BLaER1 (cell line): ENCODE results near the gene COLQ.
"Not testable (repeated sequence)": the region's sequence is repeated elsewhere in the genome, so short reads cannot be mapped to it uniquely, and the experiment has no call there.

Experiments used
- H3K27ac ChIP-seq: shearing (Covaris generic); formaldehyde crosslinking; 2 replicates; pipeline ENCODE4 v1.8.1; 2022
- H3K27me3 ChIP-seq: shearing (Covaris generic); formaldehyde crosslinking; 2 replicates; pipeline ENCODE4 v1.8.1; 2022
- H3K36me3 ChIP-seq: shearing (Covaris generic); formaldehyde crosslinking; 2 replicates; pipeline ENCODE4 v1.8.1; 2022
- H3K4me1 ChIP-seq: shearing (Covaris generic); formaldehyde crosslinking; 2 replicates; pipeline ENCODE4 v1.8.1; 2022
- H3K4me2 ChIP-seq: shearing (Covaris generic); formaldehyde crosslinking; 2 replicates; pipeline ENCODE4 v1.8.1; 2022
- H3K4me3 ChIP-seq: shearing (Covaris generic); formaldehyde crosslinking; 2 replicates; pipeline ENCODE4 v1.8.1; 2022
- H3K9ac ChIP-seq: shearing (Covaris generic); formaldehyde crosslinking; 2 replicates; pipeline ENCODE4 v1.8.1; 2022
- H3K9me3 ChIP-seq: shearing (Covaris generic); formaldehyde crosslinking; 2 replicates; pipeline ENCODE4 v1.8.1; 2022
- H4K20me1 ChIP-seq: shearing (Covaris generic); formaldehyde crosslinking; 2 replicates; pipeline ENCODE4 v1.8.1; 2022
- Cebpa-rat ChIP-seq: shearing (Covaris generic); IDR thresholded peaks from 2 replicates; pipeline ENCODE4 v1.8.1; 2022

Gene COLQ

DNA sequence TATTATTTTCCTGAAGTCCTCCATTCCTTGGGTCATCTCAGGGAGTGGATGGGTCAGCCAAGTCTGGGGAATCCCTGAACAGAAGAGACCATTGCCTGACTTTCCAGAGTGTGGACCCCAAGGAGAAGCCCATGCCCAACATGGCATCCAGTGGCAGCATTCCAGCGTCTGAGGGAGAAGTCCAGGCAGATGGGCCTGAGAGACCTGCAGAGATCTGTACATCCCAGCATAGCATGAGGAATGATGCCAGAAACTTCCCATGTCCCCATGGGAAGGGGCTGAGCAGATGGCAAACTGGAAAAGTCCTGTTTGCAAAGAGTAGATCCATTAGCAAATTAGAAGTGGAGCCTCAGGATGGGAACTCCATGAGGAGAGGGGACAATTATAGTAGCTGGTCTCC lies 17.6 kb upstream of the COLQ start:
- Histone ChIP-seq H3K4me2 (no peak overlapping the region), H3K9ac (no peak overlapping the region), H3K36me3 (no peaks in the 10 kb centered on the region)

DNA sequence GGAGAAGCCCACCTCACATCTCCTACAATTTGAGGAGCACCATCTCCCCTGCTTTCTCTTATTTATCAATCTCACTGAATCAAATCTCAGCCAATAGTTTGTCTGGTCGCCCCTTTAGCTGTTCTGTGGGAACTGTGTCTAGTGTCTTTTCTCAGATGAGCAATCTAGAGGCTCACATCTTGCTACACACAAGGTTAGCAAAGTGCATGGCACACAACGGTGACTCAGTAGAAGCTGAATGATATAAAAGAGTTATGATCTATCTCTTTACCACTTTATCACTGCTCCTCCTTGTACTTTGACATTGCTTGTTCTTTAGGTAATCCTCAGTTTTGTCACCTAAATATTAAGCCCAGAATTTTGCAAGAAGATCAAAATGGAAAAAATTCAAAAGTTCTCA lies 16.8 kb upstream of the COLQ start:
- Histone ChIP-seq H3K9ac (no peak overlapping the region), H3K36me3 (no peaks in the 10 kb centered on the region), H3K27ac (no peak overlapping the region), H3K4me3 (no peak overlapping the region), H4K20me1 (no peaks in the 10 kb centered on the region), H3K9me3 (no peaks in the 10 kb centered on the region), H3K27me3 (no peaks in the 10 kb centered on the region), H3K4me2 (no peak overlapping the region), H3K4me1 (no peaks in the 10 kb centered on the region)
- TF ChIP-seq Cebpa-rat = no peak

More for the DNA sequence above, 17.6 kb upstream of the COLQ start:
- no peak overlapping the region for H3K4me3 ChIP-seq
- no peak for TF ChIP-seq Cebpa-rat
- H3K27ac ChIP-seq = no peak overlapping the region
- H3K4me1 ChIP-seq = no peaks in the 10 kb centered on the region
- no peaks in the 10 kb centered on the region for H4K20me1 ChIP-seq
- no peaks in the 10 kb centered on the region for H3K27me3 ChIP-seq
- H3K9me3 ChIP-seq = no peaks in the 10 kb centered on the region

DNA sequence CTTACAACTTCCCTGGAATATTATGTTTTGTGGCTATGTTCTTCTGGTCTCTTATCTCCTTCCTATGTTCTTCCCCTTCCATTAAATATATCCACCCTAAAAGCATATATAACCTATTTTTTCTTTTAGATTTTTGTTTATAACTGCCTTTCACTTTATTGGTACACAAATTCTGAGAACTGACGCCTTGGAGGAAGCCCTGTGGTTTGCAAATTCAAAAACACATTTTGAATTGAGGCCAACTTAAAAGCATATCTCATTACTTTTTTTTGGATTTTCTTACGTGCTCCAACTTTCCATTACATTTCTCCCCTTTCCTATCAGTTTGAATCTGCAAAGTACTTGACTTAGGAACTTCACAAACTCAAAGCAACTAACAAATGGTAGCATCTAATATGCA lies 15.3 kb upstream of the COLQ start:
- H3K4me2 ChIP-seq = 0 out of 2 replicates have a peak overlapping the region, but pooled peaks have one; percentile 6
- H3K9me3 ChIP-seq = no peaks in the 10 kb centered on the region
- no peak overlapping the region for H3K9ac ChIP-seq
- H3K27ac ChIP-seq = no peak overlapping the region
- H4K20me1 ChIP-seq = no peaks in the 10 kb centered on the region
- H3K27me3 ChIP-seq = no peaks in the 10 kb centered on the region
- H3K36me3 ChIP-seq = no peaks in the 10 kb centered on the region
- H3K4me1 ChIP-seq = no peaks in the 10 kb centered on the region
- no peak overlapping the region for H3K4me3 ChIP-seq
- no peak for TF ChIP-seq Cebpa-rat

DNA sequence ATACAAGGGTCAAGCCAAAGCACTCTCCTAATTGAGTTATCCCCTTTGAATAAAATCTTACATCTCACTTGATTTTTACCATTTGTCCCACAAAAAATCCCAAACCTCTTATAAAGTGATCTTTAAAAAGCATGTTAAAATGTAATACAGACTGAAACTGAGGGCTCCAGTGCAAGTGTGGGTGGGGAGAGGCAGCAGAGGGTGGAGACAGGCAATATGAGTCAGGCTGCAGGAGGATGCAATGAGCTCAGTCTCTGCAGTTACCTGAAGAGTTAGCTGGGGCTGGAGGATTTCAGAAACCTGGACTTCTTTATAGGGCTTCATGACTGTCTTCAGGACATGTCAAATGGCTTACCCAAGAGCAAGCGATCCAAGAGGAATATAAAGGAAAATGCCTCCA lies 14.2 kb upstream of the COLQ start:
- Histone ChIP-seq H3K36me3 (no peaks in the 10 kb centered on the region), H4K20me1 (no peaks in the 10 kb centered on the region), H3K4me2 (no peak overlapping the region), H3K9ac (no peak overlapping the region), H3K9me3 (no peaks in the 10 kb centered on the region), H3K27me3 (no peaks in the 10 kb centered on the region), H3K27ac (no peak overlapping the region), H3K4me1 (no peaks in the 10 kb centered on the region), H3K4me3 (no peak overlapping the region)
- no peak for TF ChIP-seq Cebpa-rat

DNA sequence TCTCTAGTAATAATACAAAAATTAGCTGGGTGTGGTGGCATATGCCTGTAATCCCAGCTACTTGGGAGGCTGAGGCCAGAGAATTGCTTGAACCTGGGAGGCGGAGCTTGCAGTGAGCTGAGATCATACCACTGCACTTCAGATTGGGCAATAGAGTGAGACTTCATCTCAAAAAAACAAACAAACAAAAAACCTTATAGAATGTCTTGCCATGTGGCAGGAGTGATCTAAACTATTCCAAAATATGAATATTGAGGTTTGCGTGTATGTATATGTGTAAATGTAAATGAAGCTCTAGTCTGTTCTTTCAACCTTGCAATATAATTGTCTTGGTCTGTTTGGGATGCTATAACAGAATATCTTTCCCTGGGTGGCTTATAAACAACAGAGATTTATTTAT lies 11.1 kb upstream of the COLQ start:
- H3K36me3 ChIP-seq, H3K27ac ChIP-seq, H3K9ac ChIP-seq, H3K4me3 ChIP-seq, H3K4me2 ChIP-seq, H3K27me3 ChIP-seq, H4K20me1 ChIP-seq, H3K9me3 ChIP-seq, H3K4me1 ChIP-seq: not testable (repeated sequence)

DNA sequence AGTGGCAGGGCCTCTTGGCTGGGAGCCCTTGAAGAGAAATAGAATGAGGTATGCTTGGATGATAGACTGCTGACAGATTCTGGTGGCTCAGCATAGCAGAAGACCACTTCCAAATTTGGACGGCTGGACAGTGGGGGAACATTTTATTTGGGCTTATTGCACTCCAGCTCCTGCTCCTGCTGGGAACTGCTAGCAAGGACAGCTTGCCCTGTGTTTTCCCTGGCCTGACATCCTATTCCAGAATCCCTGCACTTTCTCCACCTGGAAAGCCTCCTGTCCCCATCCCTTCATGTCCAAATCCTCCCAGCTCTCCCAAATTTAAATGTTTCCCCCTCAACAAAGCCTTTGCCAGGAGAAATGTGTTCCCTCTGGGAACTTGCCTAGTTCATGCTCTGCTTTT lies 9.8 kb upstream of the COLQ start:
- no peak overlapping the region for H3K27ac ChIP-seq
- H3K9me3 ChIP-seq = no peaks in the 10 kb centered on the region
- H3K27me3 ChIP-seq = no peaks in the 10 kb centered on the region
- no peaks in the 10 kb centered on the region for H3K36me3 ChIP-seq
- no peak overlapping the region for H3K9ac ChIP-seq
- TF ChIP-seq Cebpa-rat = no peak
- no peak overlapping the region for H3K4me3 ChIP-seq
- no peaks in the 10 kb centered on the region for H4K20me1 ChIP-seq
- H3K4me1 ChIP-seq = peaks cover 9% of the 10 kb centered on the region
- no peak overlapping the region for H3K4me2 ChIP-seq

DNA sequence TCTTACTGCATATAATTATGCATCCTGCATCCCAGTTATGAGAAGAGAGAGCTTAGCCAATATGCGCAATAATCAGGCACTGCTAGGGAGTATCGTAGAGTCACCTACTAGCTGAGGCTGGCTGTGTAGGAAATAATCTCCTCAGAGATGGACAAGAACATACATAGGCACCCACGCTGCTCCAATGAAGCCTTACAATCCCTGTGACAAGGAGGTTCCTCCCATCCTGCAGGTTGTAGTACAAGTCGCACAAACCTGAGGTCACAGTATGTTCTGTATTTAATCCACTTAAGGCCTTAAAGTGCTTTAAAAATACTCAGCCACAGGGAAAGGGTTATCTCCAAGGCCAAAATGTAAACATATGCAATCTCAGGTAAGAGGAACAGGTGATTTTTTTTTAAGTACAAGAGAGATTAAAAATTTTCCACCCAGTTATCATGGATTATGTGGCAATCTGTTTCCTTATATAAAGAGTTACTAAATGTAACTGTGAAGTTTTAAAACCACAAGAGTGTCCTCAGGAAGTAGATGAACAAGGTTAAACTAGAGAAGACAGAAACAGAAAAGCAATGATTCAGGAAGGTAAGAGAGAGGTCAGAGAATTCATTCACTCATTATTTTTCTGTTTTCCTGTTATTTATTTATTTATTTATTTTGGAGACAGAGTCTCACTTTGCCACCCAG lies 7.5 kb upstream of the COLQ start:
- Histone ChIP-seq H3K9me3 (peaks cover 7% of the 10 kb centered on the region; the same call in 1 of the 2 replicates), H3K27me3 (no peaks in the 10 kb centered on the region), H4K20me1 (no peaks in the 10 kb centered on the region), H3K36me3 (no peaks in the 10 kb centered on the region), H3K4me3 (no peak overlapping the region), H3K9ac (no peak overlapping the region), H3K27ac (no peak overlapping the region), H3K4me1 (peaks cover 9% of the 10 kb centered on the region), H3K4me2 (peak overlapping the region; percentile 19; the same call in 1 of the 2 replicates)
- no peak for TF ChIP-seq Cebpa-rat

DNA sequence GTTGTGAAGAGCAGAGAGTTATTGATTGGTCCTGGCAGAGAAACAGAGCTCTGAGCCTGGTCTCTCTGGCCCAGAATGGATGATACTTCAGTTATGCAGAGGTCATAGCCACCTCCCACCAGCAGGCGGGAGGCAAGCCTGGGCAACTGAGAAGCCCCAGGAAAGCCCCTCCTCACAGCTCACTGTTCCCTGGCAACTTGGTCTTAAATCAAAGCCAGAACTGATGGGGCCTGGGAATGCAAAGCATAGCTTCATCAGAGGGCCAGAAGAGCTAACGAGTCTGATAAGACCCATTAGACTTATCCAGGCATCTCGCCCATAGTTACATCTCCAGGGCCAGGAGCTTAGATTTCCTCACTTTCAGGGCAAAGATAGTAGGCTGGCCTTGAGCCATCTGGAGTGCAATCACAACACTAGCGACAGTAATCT lies 5.5 kb upstream of the COLQ start:
- no peak for TF ChIP-seq Cebpa-rat
- no peak overlapping the region for H3K4me3 ChIP-seq
- H3K4me2 ChIP-seq = no peak overlapping the region
- H4K20me1 ChIP-seq = no peaks in the 10 kb centered on the region
- H3K9ac ChIP-seq = no peak overlapping the region
- H3K36me3 ChIP-seq = no peaks in the 10 kb centered on the region
- H3K9me3 ChIP-seq = peaks cover 7% of the 10 kb centered on the region; the same call in 1 of the 2 replicates
- no peaks in the 10 kb centered on the region for H3K27me3 ChIP-seq
- H3K4me1 ChIP-seq = peaks cover 12% of the 10 kb centered on the region
- H3K27ac ChIP-seq = no peak overlapping the region

DNA sequence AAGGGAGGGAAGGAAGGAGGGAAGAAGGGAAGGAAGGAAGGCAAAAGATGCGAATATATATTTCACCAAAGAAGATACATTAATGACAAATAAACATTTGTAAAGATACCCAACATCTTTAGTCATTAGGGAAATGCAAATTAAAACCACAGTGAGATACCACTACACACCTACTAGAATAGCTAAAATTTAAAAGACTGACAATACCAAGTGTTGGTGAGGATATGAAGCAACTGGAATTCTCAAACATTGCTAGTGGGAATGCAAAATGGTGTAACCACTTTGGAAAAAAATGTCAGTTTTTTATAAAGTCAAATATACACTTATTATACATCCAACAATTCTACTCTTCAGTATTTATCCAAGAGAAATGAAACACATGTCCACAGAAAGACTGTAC lies 4.3 kb upstream of the COLQ start:
- Histone ChIP-seq H3K4me2 (no peak overlapping the region), H3K4me3 (no peak overlapping the region), H3K27ac (no peak overlapping the region), H3K9ac (no peak overlapping the region), H3K27me3 (no peaks in the 10 kb centered on the region), H3K9me3 (peaks cover 7% of the 10 kb centered on the region; the same call in 1 of the 2 replicates), H3K4me1 (peaks cover 24% of the 10 kb centered on the region), H4K20me1 (no peaks in the 10 kb centered on the region), H3K36me3 (no peaks in the 10 kb centered on the region)
- TF ChIP-seq Cebpa-rat = no peak

DNA sequence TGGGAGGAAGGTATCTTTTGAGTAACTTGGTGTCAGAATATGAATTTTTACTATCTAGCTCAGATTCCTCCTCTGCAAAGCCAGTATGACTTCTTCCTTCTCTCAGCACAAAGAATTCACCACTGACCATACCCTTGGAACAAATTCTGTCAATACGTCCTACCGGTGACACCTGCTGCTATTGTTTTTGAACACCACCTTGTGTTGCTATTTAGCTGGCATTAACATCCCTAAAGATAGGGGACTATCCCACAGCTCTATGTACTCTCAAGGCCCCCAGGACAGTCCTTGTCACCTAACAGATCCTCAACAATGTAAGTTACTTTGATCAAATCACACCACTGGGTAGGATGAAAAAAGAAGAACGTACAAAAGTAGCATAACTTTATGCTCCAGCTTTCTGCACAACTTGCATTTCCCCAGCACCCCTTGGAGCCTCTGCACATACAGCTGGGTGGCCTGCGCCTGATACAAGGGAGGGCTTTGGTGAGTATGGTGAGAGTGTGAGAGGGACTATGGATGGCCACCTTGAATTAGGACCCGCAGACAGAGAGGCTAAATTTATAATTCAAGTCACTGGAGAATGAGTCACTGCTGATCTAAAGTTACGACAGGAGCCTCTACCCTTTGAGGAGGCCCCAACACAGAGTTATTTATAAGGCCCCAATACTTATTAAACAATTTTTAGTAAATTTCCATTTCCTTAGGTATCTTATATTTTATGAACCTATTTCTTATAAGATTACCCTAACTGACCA lies 2.3 kb upstream of the COLQ start:
- Histone ChIP-seq H3K4me1 (peaks cover 24% of the 10 kb centered on the region), H3K9ac (no peak overlapping the region), H3K9me3 (peaks cover 7% of the 10 kb centered on the region; the same call in 1 of the 2 replicates), H3K36me3 (no peaks in the 10 kb centered on the region), H3K27ac (no peak overlapping the region), H3K4me2 (no peak overlapping the region), H3K4me3 (no peak overlapping the region), H3K27me3 (no peaks in the 10 kb centered on the region), H4K20me1 (no peaks in the 10 kb centered on the region)
- TF ChIP-seq Cebpa-rat = no peak
